ENCODE measurements around the gene VWDE. TPM values are rescaled to one million over a fixed set of nuclear protein-coding genes. Genes with fewer than 3 reads are reported as not detected.
A peak's percentile ranks its signal among the peaks of the same experiment; 100 is the strongest.

VWDE gene
- total RNA-seq, 1 donor from 2014 or later: 23.8 TPM

GRCh38 chr7:12436126-12436525 lies 32.5 kb upstream of the VWDE start:
- no peak overlapping the region for H3K4me3 Mint-ChIP-seq
- TF ChIP-seq, protein P1, sequence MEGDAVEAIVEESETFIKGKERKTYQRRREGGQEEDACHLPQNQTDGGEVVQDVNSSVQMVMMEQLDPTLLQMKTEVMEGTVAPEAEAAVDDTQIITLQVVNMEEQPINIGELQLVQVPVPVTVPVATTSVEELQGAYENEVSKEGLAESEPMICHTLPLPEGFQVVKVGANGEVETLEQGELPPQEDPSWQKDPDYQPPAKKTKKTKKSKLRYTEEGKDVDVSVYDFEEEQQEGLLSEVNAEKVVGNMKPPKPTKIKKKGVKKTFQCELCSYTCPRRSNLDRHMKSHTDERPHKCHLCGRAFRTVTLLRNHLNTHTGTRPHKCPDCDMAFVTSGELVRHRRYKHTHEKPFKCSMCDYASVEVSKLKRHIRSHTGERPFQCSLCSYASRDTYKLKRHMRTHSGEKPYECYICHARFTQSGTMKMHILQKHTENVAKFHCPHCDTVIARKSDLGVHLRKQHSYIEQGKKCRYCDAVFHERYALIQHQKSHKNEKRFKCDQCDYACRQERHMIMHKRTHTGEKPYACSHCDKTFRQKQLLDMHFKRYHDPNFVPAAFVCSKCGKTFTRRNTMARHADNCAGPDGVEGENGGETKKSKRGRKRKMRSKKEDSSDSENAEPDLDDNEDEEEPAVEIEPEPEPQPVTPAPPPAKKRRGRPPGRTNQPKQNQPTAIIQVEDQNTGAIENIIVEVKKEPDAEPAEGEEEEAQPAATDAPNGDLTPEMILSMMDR (IDR thresholded peaks at IDR 0.05; ENCODE audit: unreplicated experiment): no peak
- no peak for DNase-seq (ENCODE audit: low spot score in 2 of 2, unreplicated experiment in 2 of 2)
- H3K4me1 Mint-ChIP-seq: peaks cover 14% of the 10 kb centered on the region
- H3K36me3 Mint-ChIP-seq: no peaks in the 10 kb centered on the region
- no peaks in the 10 kb centered on the region for H3K27me3 Mint-ChIP-seq (ENCODE audit: low read depth)
- peaks cover under 1% of the 10 kb centered on the region for H3K9me3 Mint-ChIP-seq
- no peak overlapping the region for H3K27ac Mint-ChIP-seq

DNA sequence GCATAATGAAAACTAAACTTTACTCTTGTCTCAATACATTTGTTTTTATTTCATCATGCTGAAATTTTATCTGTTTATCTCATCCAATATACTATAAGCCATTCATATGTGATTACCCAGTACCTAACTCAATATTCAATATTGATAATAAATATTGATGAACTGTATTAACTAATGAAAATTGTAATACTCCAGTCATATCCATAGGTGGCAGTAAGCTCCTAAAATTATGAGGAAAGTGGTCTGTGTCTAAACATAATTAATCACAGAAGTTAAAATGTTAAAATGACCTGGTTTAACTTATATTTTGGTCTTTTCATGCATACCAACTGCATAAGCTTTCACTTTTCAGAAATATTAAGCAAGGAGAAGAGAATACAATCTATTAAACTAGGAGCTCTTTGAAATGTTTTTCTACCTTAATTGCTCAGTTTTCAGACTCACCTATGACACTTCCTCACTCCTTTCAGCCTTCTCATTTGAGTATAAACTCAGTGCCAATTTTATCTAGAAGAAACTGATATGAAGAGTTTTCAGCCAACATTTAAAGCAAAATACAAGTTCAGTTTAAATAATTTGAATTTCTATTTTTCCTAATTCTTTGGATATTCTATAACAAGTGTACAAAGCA lies 30.5 kb upstream of the VWDE start:
- no peak overlapping the region for H3K4me3 Mint-ChIP-seq
- peaks cover 14% of the 10 kb centered on the region for H3K4me1 Mint-ChIP-seq
- DNase-seq (ENCODE audit: low spot score in 2 of 2, unreplicated experiment in 2 of 2): no peak
- peaks cover 2% of the 10 kb centered on the region for H3K36me3 Mint-ChIP-seq
- TF ChIP-seq, protein P1 (IDR thresholded peaks at IDR 0.05; ENCODE audit: unreplicated experiment): peak; percentile 75
- peaks cover 20% of the 10 kb centered on the region for H3K9me3 Mint-ChIP-seq
- H3K27me3 Mint-ChIP-seq (ENCODE audit: low read depth): peaks cover 5% of the 10 kb centered on the region
- H3K27ac Mint-ChIP-seq: peak overlapping the region; percentile 45

GRCh38 chr7:12431886-12432556 lies 28.4 kb upstream of the VWDE start:
- TF ChIP-seq, protein P1 (IDR thresholded peaks at IDR 0.05; ENCODE audit: unreplicated experiment): no peak
- no peak overlapping the region for H3K4me3 Mint-ChIP-seq
- peaks cover 14% of the 10 kb centered on the region for H3K4me1 Mint-ChIP-seq
- H3K9me3 Mint-ChIP-seq: peaks cover 36% of the 10 kb centered on the region
- peaks cover 2% of the 10 kb centered on the region for H3K36me3 Mint-ChIP-seq
- peaks cover 7% of the 10 kb centered on the region for H3K27me3 Mint-ChIP-seq (ENCODE audit: low read depth)
- no peak overlapping the region for H3K27ac Mint-ChIP-seq
- no peak for DNase-seq (ENCODE audit: low spot score in 2 of 2, unreplicated experiment in 2 of 2)

DNA sequence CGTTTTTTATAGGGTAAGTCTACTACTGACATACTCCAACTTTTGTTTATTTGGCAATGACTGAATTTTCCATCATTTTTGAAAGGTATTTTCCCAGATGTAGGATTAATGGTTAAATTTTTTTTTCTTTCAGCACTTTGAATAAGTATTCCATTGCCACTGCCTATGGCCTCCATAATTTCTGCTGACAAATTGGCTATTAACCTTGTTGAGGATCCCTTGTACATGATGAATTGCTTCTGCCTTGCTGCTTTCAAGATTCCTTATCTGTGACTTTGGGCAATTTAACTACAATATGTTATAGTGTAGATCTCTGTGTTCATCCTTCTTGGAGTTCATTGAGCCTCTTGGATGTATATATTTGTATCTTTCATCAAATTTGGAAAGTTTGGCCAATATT lies 21.6 kb upstream of the VWDE start:
- H3K36me3 Mint-ChIP-seq: peaks cover 1% of the 10 kb centered on the region
- no peaks in the 10 kb centered on the region for H3K4me1 Mint-ChIP-seq
- H3K27me3 Mint-ChIP-seq (ENCODE audit: low read depth): peaks cover 23% of the 10 kb centered on the region
- TF ChIP-seq, protein P1 (IDR thresholded peaks at IDR 0.05; ENCODE audit: unreplicated experiment): no peak
- no peak overlapping the region for H3K27ac Mint-ChIP-seq
- H3K4me3 Mint-ChIP-seq: no peak overlapping the region
- no peak for DNase-seq (ENCODE audit: low spot score in 2 of 2, unreplicated experiment in 2 of 2)
- peaks cover 35% of the 10 kb centered on the region for H3K9me3 Mint-ChIP-seq

- TF ChIP-seq, protein P1 (IDR thresholded peaks at IDR 0.05; ENCODE audit: unreplicated experiment): no peak
- Mint-ChIP-seq H3K9me3 (peaks cover 24% of the 10 kb centered on the region), H3K4me1 (no peaks in the 10 kb centered on the region), H3K27me3 (ENCODE audit: low read depth) (peaks cover 19% of the 10 kb centered on the region), H3K27ac (no peak overlapping the region), H3K36me3 (no peaks in the 10 kb centered on the region), H3K4me3 (no peak overlapping the region)
- no peak for DNase-seq (ENCODE audit: low spot score in 2 of 2, unreplicated experiment in 2 of 2)
These were observed 20.5 kb upstream of the VWDE start for GRCh38 chr7:12423997-12424745.
